Neural cell (in vitro differentiated cells): Measurements from ENCODE around the gene SLC12A5. TPM values are rescaled to one million over a fixed set of nuclear protein-coding genes. Genes with fewer than 3 reads are reported as not detected.

Source experiments
- H2AFZ ChIP-seq: fragments of 200-600, 300-800 bp; sonication (generic), shearing (Covaris generic); 2 replicates; pipeline ENCODE4 v1.6.0; 2014; ENCODE audit warnings: low read depth, mild to moderate bottlenecking, antibody characterized with exemption, low read length, moderate library complexity
- H3F3A ChIP-seq: fragments of 200-600 bp; shearing (Covaris generic); 2 replicates; pipeline ENCODE4 v1.6.1; 2016; ENCODE audit warnings: mild to moderate bottlenecking, moderate library complexity, mixed read lengths, antibody characterized with exemption, low read length; ENCODE audit not compliant: insufficient read depth, poor library complexity, severe bottlenecking
- H3K27ac ChIP-seq: fragments of 200-600, 300-800 bp; sonication (generic), shearing (Covaris generic); 2 replicates; pipeline ENCODE4 v1.5.1; 2014; ENCODE audit warnings: mild to moderate bottlenecking, low read length, moderate library complexity
- H3K27me3 ChIP-seq: fragments of 300-800, 200-600 bp; sonication (generic), shearing (Covaris generic); 2 replicates; pipeline ENCODE4 v1.6.0; 2014; ENCODE audit warnings: mild to moderate bottlenecking, low read depth, low read length, moderate library complexity; ENCODE audit not compliant: insufficient read depth
- H3K36me3 ChIP-seq: fragments of 300-800, 200-600 bp; sonication (generic), shearing (Covaris generic); 2 replicates; pipeline ENCODE4 v1.5.1; 2014; ENCODE audit warnings: mild to moderate bottlenecking, antibody characterized with exemption, low read length, moderate library complexity; ENCODE audit not compliant: insufficient read depth
- H3K4me2 ChIP-seq: fragments of 300-800, 200-600 bp; sonication (generic), shearing (Covaris generic); 2 replicates; pipeline ENCODE4 v1.6.0; 2014; ENCODE audit warnings: mild to moderate bottlenecking, low read length
- H3K4me3 ChIP-seq: fragments of 300-800, 200-600 bp; sonication (generic), shearing (Covaris generic); 2 replicates; pipeline ENCODE4 v1.5.1; 2014; ENCODE audit warnings: mild to moderate bottlenecking, low read length, moderate library complexity
- H3K79me2 ChIP-seq: fragments of 200-600 bp; shearing (Covaris generic); replicated peaks from 2 replicates; pipeline ENCODE4 v1.6.0; 2014; ENCODE audit warnings: mild to moderate bottlenecking, low read length, moderate library complexity; ENCODE audit not compliant: insufficient read depth
- H3K9ac ChIP-seq: fragments of 300-800, 200-600 bp; sonication (generic), shearing (Covaris generic); 2 replicates; pipeline ENCODE4 v1.6.1; 2016; ENCODE audit warnings: mild to moderate bottlenecking, low read length, mixed read lengths
- H3K9me2 ChIP-seq: fragments of 200-600 bp; shearing (Covaris generic); 2 replicates; pipeline ENCODE4 v1.6.1; 2016; ENCODE audit warnings: mild to moderate bottlenecking, low read length, mixed read lengths; ENCODE audit not compliant: insufficient read depth
- H3K9me3 ChIP-seq: fragments of 200-600, 300-800 bp; sonication (generic), shearing (Covaris generic); 2 replicates; pipeline ENCODE4 v1.6.1; 2016; ENCODE audit warnings: mild to moderate bottlenecking, mixed run types, low read length, moderate library complexity, mixed read lengths
- H4K20me1 ChIP-seq: fragments of 200-600 bp; shearing (Covaris generic); 2 replicates; pipeline ENCODE4 v1.6.1; 2016; ENCODE audit warnings: mild to moderate bottlenecking, mixed run types; ENCODE audit not compliant: insufficient read depth
- EZH2 ChIP-seq: fragments of 200-600, 300-800 bp; shearing (Covaris generic), sonication (generic); IDR thresholded peaks from 2 replicates; pipeline ENCODE4 v1.6.1; 2014; ENCODE audit warnings: antibody characterized with exemption, low read length, borderline replicate concordance, mild to moderate bottlenecking; ENCODE audit not compliant: insufficient read depth, poor library complexity, severe bottlenecking
- MXI1 ChIP-seq: fragments of 450-650 bp; conservative IDR thresholded peaks from 2 replicates; pipeline ENCODE4 v1.6.1; 2014; ENCODE audit warnings: antibody characterized with exemption, mild to moderate bottlenecking; ENCODE audit not compliant: poor library complexity, severe bottlenecking
- RAD21 ChIP-seq: fragments of 450-650 bp; conservative IDR thresholded peaks from 2 replicates; pipeline ENCODE4 v1.6.1; 2014; ENCODE audit warnings: antibody characterized with exemption, mild to moderate bottlenecking, moderate library complexity
- SMC3 ChIP-seq: fragments of 450-650 bp; conservative IDR thresholded peaks from 2 replicates; pipeline ENCODE4 v1.6.1; 2014; ENCODE audit warnings: antibody characterized with exemption, mild to moderate bottlenecking, moderate library complexity; ENCODE audit not compliant: poor library complexity
- TAF1 ChIP-seq: IDR thresholded peaks from 2 replicates; pipeline ENCODE4 v1.6.1; 2012; ENCODE audit warnings: low read depth
- polyA plus RNA-seq: library from polyadenylated mRNA; depleted of rRNA; stranded (reverse); fragments of >200 nt; gene quantifications from 2 replicates; pipeline ENCODE4 v1.2.3, GENCODE V29; 2014
- TF ChIP-seq, protein P1 (sequence below): fragments of 450-650 bp; IDR thresholded peaks from 2 replicates; pipeline ENCODE4 v1.5.1; 2014; ENCODE audit warnings: antibody characterized with exemption, mild to moderate bottlenecking, moderate library complexity; ENCODE audit not compliant: poor library complexity, severe bottlenecking

SLC12A5 gene
- polyA plus RNA-seq, 1 donor from 2014 or later = 53.1 TPM

DNA sequence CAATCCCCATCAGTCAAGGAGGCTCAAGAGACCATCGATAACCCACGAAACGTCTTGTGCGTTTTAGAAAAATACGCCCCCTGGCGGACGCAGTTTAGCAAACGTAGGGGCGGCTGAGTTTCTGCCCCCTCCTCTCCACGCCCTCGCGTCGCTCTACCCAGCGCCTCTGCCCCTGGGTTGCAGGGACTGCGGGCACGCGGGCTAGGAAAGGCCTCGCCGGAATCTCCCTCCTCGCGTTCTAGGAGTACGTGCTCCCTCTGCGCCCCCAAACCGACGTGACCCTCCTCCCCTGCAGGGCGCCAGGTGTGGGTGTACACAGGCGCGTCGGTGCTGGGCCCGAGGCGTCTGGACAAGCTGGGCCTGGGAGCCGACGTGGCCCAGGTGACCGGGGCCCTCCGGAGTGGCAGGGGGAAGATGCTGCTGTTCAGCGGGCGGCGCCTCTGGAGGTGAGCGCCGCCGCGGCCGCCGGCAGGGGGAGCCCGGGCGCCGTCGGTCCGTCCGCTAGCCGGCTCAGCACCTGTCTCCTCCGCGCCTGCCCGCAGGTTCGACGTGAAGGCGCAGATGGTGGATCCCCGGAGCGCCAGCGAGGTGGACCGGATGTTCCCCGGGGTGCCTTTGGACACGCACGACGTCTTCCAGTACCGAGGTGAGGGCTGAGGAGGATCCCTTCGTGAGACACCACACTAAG is 15.0 kb upstream of the SLC12A5 start:
- Histone ChIP-seq H3F3A (no peaks in the 10 kb centered on the region), H3K27ac (no peak overlapping the region), H3K9ac (no peak overlapping the region), H3K79me2 (no peaks in the 10 kb centered on the region), H3K9me3 (no peaks in the 10 kb centered on the region), H3K36me3 (no peaks in the 10 kb centered on the region), H3K4me3 (peak overlapping the region; percentile 21), H3K27me3 (peaks cover 15% of the 10 kb centered on the region), H2AFZ (no peak overlapping the region), H4K20me1 (no peaks in the 10 kb centered on the region), H3K4me2 (no peak overlapping the region), H3K9me2 (no peaks in the 10 kb centered on the region)
- TF ChIP-seq SMC3 (peak; percentile 81), MXI1 (peak; percentile 37), EZH2 (no peak), RAD21 (peak; percentile 81)
- TF ChIP-seq, protein P1, sequence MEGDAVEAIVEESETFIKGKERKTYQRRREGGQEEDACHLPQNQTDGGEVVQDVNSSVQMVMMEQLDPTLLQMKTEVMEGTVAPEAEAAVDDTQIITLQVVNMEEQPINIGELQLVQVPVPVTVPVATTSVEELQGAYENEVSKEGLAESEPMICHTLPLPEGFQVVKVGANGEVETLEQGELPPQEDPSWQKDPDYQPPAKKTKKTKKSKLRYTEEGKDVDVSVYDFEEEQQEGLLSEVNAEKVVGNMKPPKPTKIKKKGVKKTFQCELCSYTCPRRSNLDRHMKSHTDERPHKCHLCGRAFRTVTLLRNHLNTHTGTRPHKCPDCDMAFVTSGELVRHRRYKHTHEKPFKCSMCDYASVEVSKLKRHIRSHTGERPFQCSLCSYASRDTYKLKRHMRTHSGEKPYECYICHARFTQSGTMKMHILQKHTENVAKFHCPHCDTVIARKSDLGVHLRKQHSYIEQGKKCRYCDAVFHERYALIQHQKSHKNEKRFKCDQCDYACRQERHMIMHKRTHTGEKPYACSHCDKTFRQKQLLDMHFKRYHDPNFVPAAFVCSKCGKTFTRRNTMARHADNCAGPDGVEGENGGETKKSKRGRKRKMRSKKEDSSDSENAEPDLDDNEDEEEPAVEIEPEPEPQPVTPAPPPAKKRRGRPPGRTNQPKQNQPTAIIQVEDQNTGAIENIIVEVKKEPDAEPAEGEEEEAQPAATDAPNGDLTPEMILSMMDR = peak; percentile 86

DNA sequence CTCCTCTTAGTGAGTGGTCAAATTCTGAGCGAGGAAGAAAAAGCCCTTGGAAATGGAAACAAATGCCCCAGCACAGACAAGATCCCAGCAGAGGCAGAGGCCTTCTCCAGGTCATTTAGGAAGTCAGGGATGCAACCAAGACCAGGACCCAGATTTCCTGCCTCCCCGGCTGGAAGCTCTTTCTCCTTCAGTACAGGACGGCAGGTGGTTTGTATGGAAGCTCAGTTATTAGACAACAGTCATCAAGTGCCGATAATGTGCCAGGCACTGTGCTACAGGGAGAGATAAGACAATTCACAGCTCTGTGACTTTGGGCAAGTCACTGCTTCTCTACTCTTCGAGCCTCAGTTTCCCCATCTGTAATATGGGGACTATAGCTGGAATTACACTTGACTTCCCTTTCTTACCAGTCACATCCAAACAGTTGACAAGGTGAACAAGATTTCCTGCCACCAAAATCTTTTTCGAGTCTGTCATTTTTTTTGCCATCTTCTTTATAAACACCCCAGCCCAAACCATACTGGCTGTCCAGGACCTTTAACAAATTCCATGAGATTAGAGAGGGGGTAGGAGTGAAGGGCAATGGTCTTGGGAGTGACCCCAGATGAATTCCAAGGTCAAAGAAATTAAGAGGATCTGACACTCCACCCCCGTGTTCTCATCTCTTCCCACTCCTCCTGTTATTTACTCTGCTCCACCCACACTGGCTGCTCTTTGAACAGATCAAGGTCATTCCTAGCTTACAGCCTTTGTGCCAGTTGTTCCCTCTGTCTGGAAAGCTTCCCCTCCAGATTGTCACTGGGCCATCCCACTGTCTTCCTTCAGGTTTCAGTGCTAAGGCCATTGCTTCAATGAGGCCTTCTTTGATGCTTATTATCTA is 14.3 kb upstream of the SLC12A5 start:
- Histone ChIP-seq H3K27me3 (peaks cover 15% of the 10 kb centered on the region), H3K4me3 (no peak overlapping the region)

DNA sequence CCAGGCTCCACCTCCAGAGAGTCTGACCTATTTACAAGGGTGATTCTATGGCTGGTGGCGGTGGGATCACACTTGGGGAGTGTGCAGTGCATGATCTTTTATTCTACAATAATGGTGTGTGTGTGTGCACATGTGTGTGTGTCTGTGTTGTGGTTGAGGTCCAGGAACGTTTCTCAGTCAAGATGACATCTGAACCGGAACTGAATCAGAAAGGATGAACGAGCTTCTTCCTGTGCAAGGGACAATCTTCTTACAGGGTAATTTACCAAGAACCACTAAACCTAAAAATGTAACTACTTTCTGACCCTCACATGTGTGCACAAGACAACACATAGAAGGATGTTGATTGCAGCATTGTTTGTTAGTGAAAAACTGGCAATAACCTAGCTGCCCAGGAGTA is 11.7 kb upstream of the SLC12A5 start:
- Histone ChIP-seq H3K9me3 (no peaks in the 10 kb centered on the region), H3K27ac (no peak overlapping the region), H3K4me2 (no peak overlapping the region), H4K20me1 (no peaks in the 10 kb centered on the region), H2AFZ (no peak overlapping the region), H3K27me3 (peaks cover 15% of the 10 kb centered on the region), H3K9ac (no peak overlapping the region), H3K9me2 (no peaks in the 10 kb centered on the region), H3K4me3 (no peak overlapping the region), H3K79me2 (no peaks in the 10 kb centered on the region), H3F3A (no peaks in the 10 kb centered on the region), H3K36me3 (no peaks in the 10 kb centered on the region)
- no peak for TF ChIP-seq MXI1

More for the DNA sequence above, 14.3 kb upstream of the SLC12A5 start:
- H3K36me3 ChIP-seq = no peaks in the 10 kb centered on the region
- no peaks in the 10 kb centered on the region for H3K9me2 ChIP-seq
- no peaks in the 10 kb centered on the region for H3K79me2 ChIP-seq
- no peak overlapping the region for H2AFZ ChIP-seq
- H3K4me2 ChIP-seq = no peak overlapping the region
- H3F3A ChIP-seq = no peaks in the 10 kb centered on the region
- H3K9ac ChIP-seq = no peak overlapping the region
- no peak overlapping the region for H3K27ac ChIP-seq
- TF ChIP-seq SMC3 = peak; percentile 7
- no peak for TF ChIP-seq TAF1
- no peak for TF ChIP-seq MXI1
- no peaks in the 10 kb centered on the region for H3K9me3 ChIP-seq
- no peaks in the 10 kb centered on the region for H4K20me1 ChIP-seq
